Activated T-helper 1 cell treated with anti-CD3 and anti-CD28 coated beads, Interleukin-12 subunit alpha, Interleukin-12 subunit beta, Interleukin-2, Interleukin-4 antibody, amounts not matched to agents 30 ng/mL and 10 ng/mL and 1 ng/mL, durations not matched to agents 14 hours and 24 hours and 36 hours (primary cell): ENCODE measurements around the gene NME4. TPM values are rescaled to one million over a fixed set of nuclear protein-coding genes. Genes with fewer than 3 reads are reported as not detected.
"Not testable (repeated sequence)": the region's sequence is repeated elsewhere in the genome, so short reads cannot be mapped to it uniquely, and the experiment has no call there.

ENCODE experiments used
- DNase-seq: peaks from one replicate; pipeline ENCODE4 v3.0.0; 2021; ENCODE audit warnings: low spot score
- H3K27ac Mint-ChIP-seq: one replicate; pipeline ENCODE4 v1.8.0; 2021; ENCODE audit warnings: mild to moderate bottlenecking, mixed read lengths
- H3K27me3 Mint-ChIP-seq: one replicate; pipeline ENCODE4 v1.8.0; 2022; ENCODE audit warnings: mild to moderate bottlenecking, moderate library complexity, mixed read lengths; ENCODE audit not compliant: insufficient read depth
- H3K36me3 Mint-ChIP-seq: one replicate; pipeline ENCODE4 v1.8.0; 2021; ENCODE audit warnings: low read depth, mixed read lengths
- H3K4me1 Mint-ChIP-seq: one replicate; pipeline ENCODE4 v1.8.0; 2021; ENCODE audit warnings: low read depth, mixed read lengths
- H3K4me3 Mint-ChIP-seq: one replicate; pipeline ENCODE4 v1.8.0; 2021; ENCODE audit warnings: mild to moderate bottlenecking, moderate library complexity, mixed read lengths
- H3K9me3 Mint-ChIP-seq: one replicate; pipeline ENCODE4 v1.8.0; 2021; ENCODE audit warnings: mixed read lengths
- intact Hi-C: fragments of 100-400 bp; cut with micrococcal nuclease; formaldehyde crosslinking; loops from one replicate; pipeline ENCODE4 v1.15.1; 2024
- total RNA-seq: library from RNA; stranded (reverse); gene quantifications from 2 replicates; pipeline ENCODE4 v1.2.3, GENCODE V29; 2022

Gene NME4
- total RNA-seq, 1 donor from 2014 or later, result 57.2 TPM

DNA sequence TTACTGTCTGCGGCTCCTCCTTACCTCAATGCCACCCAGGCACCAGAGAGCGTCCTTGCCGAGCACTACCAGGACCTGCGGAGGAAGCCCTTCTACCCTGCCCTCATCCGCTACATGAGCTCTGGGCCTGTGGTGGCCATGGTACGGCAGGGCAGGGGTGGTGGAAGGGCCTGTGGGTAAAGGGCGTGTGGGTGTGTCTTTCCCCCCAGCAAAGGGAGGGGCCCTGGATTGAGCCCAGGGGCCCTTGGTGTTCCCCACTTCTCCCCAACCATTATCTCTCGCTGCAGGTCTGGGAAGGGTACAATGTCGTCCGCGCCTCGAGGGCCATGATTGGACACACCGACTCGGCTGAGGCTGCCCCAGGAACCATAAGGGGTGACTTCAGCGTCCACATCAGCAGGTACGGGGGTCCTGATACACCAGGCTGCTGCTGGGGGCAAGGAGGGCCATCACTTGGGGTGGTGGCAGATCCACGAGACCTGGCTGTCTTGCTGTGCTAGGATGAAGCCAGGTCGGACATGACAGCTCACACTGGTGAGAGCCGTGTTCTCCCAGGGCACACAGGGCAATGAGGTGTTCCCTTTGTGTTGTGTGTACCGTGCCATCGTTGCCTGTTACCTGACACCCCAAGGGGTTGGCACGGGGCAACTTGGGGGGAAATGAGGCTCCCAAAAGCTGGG, 2.5 kb downstream of the NME4 start:
- Mint-ChIP-seq H3K27ac (no peak overlapping the region), H3K27me3 (peaks cover 11% of the 10 kb centered on the region), H3K9me3 (no peaks in the 10 kb centered on the region), H3K4me1 (peaks cover 19% of the 10 kb centered on the region), H3K4me3 (peak overlapping the region; percentile 87), H3K36me3 (no peaks in the 10 kb centered on the region)
- intact Hi-C loops, result loop anchor here (2.0 to 5.0 kb wide), 4 partner anchors 29 to 1213 kb away; partner anchors contain the start of genes CAPN15, CRAMP1, IFT140 and METTL26
- DNase-seq, result no peak

- intact Hi-C loops, result loop anchor here (2.0 to 5.0 kb wide), 4 partner anchors 29 to 1212 kb away; partner anchors contain the start of genes CAPN15, CRAMP1, IFT140 and METTL26
- no peak for DNase-seq
- H3K27me3 Mint-ChIP-seq, result peaks cover 11% of the 10 kb centered on the region
- H3K4me1 Mint-ChIP-seq, result peaks cover 19% of the 10 kb centered on the region
- H3K9me3 Mint-ChIP-seq, result no peaks in the 10 kb centered on the region
- H3K4me3 Mint-ChIP-seq, result peak overlapping the region; percentile 87
- peak overlapping the region; percentile 66 for H3K27ac Mint-ChIP-seq
- H3K36me3 Mint-ChIP-seq, result no peaks in the 10 kb centered on the region
Measured at GRCh38 chr16:400061-400591, 3.1 kb downstream of the NME4 start.

DNA sequence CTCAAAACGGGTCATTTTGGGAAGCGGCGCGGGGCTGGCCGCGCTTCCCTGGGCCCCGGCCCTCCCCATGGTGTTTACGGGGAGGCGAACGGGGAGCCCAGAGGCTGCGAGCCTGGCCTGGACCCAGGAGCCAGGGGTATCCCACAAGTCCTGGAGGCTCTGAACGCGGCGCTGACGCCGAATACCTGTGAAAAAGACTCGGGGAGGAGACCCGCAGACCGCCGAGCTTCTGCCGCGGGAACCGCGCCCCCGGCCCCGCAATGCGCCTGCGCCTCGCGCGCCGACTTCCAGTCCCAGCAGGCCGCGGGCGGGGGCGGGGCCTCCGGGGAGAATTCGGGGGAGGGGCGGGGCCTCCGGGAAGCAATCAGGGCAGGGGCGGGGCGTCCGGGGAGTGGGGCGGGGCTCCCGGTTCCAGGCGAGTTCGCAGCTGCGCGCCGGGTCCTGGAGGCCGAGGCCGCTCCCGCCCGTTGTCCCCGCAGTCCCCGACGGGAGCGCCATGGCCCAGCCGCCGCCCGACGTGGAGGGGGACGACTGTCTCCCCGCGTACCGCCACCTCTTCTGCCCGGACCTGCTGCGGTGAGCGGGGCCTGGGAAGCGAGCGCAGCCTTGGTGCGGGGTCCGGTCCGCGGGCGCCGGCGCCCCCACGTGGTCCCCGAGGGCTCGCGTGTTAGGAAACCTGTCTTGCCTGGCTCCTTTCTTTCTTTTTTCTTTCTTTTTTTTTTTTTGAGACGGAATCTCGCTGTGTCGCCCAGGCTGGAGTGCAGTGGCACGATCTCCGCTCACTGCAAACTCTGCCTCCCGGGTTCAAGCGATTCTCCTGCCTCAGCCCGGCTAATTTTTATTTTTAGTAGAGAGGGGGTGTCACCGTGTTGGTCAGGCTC, 4.7 kb downstream of the NME4 start, which contains the start of gene DECR2:
DECR2 (plus strand) TSS at position 418 of the 881 bp plus-strand sequence; CDS start at position 497, 79 bp downstream.
- intact Hi-C loops, result loop anchor here (1.0 to 5.0 kb wide), 8 partner anchors 19 to 1211 kb away; partner anchors contain the start of genes AXIN1, CAPN15, CRAMP1 and IFT140
- Mint-ChIP-seq H3K36me3 (no peaks in the 10 kb centered on the region), H3K27me3 (peaks cover 2% of the 10 kb centered on the region), H3K9me3 (no peaks in the 10 kb centered on the region), H3K27ac (peak within 1 kb of the TSS; percentile 58), H3K4me1 (peaks cover 11% of the 10 kb centered on the region), H3K4me3 (peak within 1 kb of the TSS; percentile 87)
- peak; percentile 90 for DNase-seq

- Mint-ChIP-seq H3K27me3 (no peaks in the 10 kb centered on the region), H3K4me3 (no peak overlapping the region), H3K4me1 (peaks cover 8% of the 10 kb centered on the region), H3K36me3 (no peaks in the 10 kb centered on the region), H3K9me3 (no peaks in the 10 kb centered on the region), H3K27ac (no peak overlapping the region)
- DNase-seq, result no peak
- intact Hi-C loops, result loop anchor here (5.0 kb wide), 1 partner anchor 1207 kb away; the partner anchor contains the start of genes CRAMP1 and IFT140
Measured at GRCh38 chr16:404971-405486, 8.0 kb downstream of the NME4 start.

DNA sequence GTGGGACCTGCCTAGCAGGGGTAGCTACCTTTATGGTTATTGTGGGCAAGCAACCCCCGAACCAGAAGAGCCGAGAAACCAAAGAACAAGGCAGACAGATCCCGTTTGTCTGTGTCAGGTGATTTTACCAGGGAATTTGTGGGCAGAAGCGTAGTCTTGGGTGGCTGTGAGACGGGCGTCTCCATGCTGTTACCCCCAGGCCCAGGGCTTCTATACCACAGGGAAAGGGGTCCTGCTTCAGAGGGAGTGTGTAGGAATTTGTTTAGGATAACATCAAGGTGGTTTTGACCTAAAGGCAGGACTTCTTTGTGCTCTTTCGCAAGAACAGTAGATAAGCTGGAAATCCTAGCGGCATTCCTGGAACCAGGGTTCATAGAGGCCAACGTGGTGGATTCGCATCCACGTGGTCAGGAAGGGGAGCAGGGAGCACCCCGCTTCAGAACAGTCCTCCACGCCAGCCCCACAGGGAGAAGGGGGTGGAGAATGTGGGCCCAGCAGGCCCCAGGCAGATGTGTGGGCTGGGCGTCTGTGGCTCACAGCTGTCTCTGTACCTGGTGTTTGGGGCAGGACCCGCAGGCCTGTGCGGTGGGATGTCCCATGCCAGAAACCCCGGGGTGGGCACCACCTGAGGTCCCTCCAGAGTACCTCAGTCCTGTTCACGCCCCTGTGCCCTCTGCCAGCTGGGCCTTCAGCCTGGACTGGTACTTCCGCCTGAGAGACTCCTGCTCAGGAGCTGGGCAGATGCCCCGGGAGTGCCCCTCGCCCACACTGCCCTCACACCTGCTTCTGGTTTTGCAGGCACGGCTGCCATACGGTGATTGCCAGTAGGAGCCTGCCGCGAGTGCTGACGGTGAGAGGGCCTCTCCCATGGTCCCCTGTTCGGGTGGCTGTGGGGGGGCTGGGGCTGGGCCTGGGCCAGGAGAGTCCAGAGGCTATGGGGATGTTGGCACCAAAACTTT, 8.8 kb downstream of the NME4 start:
- intact Hi-C loops, result no loop called here
- no peak for DNase-seq
- no peaks in the 10 kb centered on the region for H3K36me3 Mint-ChIP-seq
- no peaks in the 10 kb centered on the region for H3K9me3 Mint-ChIP-seq
- no peak overlapping the region for H3K4me3 Mint-ChIP-seq
- H3K27me3 Mint-ChIP-seq, result no peaks in the 10 kb centered on the region
- H3K4me1 Mint-ChIP-seq, result no peaks in the 10 kb centered on the region
- no peak overlapping the region for H3K27ac Mint-ChIP-seq

DNA sequence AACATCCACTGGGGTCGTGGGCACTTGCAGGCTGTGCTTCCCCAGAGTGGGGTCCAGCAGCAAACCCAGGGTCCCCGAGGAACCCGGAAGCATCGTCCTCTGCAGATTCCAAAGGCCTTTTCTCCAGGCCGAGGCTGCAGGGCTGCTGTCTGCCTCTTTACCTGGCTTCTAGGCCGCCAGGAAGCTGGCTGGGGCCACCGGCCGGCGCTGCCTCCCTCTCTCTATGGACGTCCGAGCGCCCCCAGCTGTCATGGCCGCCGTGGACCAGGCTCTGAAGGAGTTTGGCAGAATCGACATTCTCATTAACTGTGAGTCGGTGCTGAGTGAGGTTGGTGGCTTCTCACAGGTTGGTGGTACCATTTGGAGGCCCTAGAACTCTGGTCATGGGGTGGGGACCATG, 10.3 kb downstream of the NME4 start:
- Mint-ChIP-seq H3K9me3 (no peaks in the 10 kb centered on the region), H3K4me3 (no peak overlapping the region), H3K27me3 (no peaks in the 10 kb centered on the region), H3K4me1 (no peaks in the 10 kb centered on the region), H3K36me3 (no peaks in the 10 kb centered on the region), H3K27ac (no peak overlapping the region)
- DNase-seq, result no peak
- intact Hi-C loops, result no loop called here

DNA sequence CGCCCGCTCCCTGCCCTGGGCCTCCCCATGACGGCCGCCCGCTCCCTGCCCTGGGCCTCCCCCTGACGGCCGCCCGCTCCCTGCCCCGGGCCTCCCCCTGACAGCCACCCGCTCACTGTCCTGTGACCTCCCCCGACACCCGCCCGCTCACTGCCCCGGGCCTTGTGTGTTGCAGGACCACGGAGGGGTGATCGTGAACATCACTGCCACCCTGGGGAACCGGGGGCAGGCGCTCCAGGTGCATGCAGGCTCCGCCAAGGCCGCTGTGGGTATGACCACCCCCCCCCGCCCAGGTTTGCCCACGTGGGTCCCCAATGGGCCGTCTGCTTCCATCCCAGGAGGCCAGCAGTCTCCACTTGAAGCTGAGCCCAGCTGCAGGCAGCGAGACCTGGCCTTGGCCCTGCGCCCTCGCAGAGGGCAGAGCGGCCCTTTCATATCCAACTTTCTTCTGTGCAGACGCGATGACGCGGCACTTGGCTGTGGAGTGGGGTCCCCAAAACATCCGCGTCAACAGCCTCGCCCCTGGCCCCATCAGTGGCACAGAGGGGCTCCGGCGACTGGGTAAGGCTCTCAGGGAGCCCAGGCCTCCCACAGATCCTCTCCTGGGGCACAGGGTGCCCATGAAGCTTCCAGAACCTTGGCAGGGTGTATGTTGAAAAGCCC, 13.6 kb downstream of the NME4 start:
- H3K27ac Mint-ChIP-seq, result no peak overlapping the region
- H3K36me3 Mint-ChIP-seq, result no peaks in the 10 kb centered on the region
- H3K27me3 Mint-ChIP-seq, result no peaks in the 10 kb centered on the region
- intact Hi-C loops, result no loop called here
- no peak overlapping the region for H3K4me3 Mint-ChIP-seq
- H3K4me1 Mint-ChIP-seq, result no peaks in the 10 kb centered on the region
- no peaks in the 10 kb centered on the region for H3K9me3 Mint-ChIP-seq
- no peak for DNase-seq

DNA sequence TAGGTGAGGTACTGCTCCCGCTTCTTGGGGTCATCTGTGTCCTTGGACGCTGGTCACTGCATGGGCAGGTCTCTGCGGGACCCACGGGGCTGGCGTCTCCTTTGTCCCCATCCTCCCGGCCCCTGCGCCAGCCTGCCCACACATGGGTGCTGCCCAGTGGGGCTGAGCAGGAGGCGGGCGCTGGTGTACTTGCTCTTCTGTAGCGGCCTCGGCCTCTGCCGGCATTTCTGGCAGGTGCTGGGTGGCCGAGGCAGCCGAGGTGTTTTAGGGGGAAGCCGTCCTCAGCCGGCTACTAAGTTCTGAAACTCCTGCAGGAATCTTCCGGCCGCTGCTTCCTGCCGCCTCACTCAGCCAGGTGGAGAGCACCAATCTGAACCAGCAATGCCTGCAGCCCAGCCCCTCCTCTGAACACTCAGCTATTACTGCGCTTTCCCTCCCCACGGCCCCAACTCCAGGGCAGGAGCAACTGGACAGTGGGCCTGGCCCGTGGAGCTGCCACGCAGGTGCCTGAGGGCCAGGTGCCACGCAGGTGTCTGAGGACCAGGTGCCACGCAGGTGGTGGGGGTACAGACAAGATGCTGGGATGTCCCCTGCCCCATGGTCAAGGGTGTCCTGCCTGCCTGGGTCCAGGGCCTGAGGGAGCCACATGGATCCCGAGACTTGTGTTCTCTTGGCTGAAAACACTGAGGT, 14.7 kb downstream of the NME4 start:
- H3K27ac Mint-ChIP-seq, result no peak overlapping the region
- no peaks in the 10 kb centered on the region for H3K36me3 Mint-ChIP-seq
- no peaks in the 10 kb centered on the region for H3K4me1 Mint-ChIP-seq
- no peaks in the 10 kb centered on the region for H3K9me3 Mint-ChIP-seq
- no peak overlapping the region for H3K4me3 Mint-ChIP-seq
- no peaks in the 10 kb centered on the region for H3K27me3 Mint-ChIP-seq
- intact Hi-C loops, result no loop called here
- no peak for DNase-seq

DNA sequence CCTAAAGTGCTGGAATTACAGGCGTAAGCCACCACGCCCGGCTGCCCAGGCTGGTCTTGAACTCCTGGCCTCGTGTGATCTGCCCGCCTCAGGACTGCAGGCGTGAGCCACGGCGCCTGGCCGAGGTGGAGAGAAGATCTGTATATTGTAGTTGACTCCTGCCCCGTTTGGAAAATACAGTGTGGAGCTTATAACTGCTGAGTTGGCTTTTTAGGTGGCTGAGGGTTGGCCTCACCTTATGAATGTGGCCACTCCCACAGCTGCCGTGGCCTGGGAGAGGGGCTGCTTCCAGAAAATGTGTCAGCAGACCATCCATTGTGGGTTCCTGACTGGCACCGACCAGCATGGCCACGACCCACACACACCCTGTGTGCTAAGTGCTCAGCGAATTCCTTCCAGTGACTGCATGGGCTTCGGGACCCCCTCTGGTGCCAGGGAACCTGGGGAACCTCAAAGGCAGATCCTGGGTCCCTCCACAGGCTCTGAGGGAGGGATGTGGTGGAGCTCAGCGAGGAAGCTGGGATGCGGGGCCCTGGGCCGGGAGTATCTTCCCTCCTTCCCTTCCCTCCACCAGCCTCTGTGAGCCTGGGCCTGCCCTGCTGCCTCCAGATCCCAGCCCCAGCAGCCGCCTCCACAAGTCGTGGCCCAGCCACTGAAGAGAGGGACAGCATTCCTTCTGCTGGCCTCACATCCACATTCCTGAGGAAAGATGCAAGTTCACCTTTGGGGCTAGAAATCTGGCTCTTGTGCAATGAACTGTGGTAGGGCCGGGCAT, 17.6 kb downstream of the NME4 start:
- H3K36me3 Mint-ChIP-seq, result no peaks in the 10 kb centered on the region
- H3K9me3 Mint-ChIP-seq, result no peaks in the 10 kb centered on the region
- H3K27ac Mint-ChIP-seq, result no peak overlapping the region
- no peak overlapping the region for H3K4me3 Mint-ChIP-seq
- intact Hi-C loops, result no loop called here
- no peaks in the 10 kb centered on the region for H3K27me3 Mint-ChIP-seq
- no peaks in the 10 kb centered on the region for H3K4me1 Mint-ChIP-seq
- no peak for DNase-seq

- H3K27ac Mint-ChIP-seq, H3K4me1 Mint-ChIP-seq, H3K36me3 Mint-ChIP-seq, H3K4me3 Mint-ChIP-seq, DNase-seq, H3K9me3 Mint-ChIP-seq, H3K27me3 Mint-ChIP-seq, intact Hi-C loops: not testable (repeated sequence)
Measured at GRCh38 chr16:415170-415498, 18.1 kb downstream of the NME4 start.

GRCh38 chr16:422179-422578, 25.2 kb downstream of the NME4 start:
- H3K36me3 Mint-ChIP-seq, H3K27ac Mint-ChIP-seq, H3K9me3 Mint-ChIP-seq, DNase-seq, H3K4me3 Mint-ChIP-seq, intact Hi-C loops: not testable (repeated sequence)
- H3K27me3 Mint-ChIP-seq, result peaks cover 18% of the 10 kb centered on the region
- peaks cover 15% of the 10 kb centered on the region for H3K4me1 Mint-ChIP-seq
